ENCODE data around the gene OLA1.

- TF ChIP-seq POLR2A (IDR thresholded peaks at IDR 0.05) (no peak), CTCF (IDR thresholded peaks at IDR 0.05) (no peak)
Observed at GRCh38 chr2:174044556-174044955, 203.8 kb downstream of the OLA1 start.

Data from sigmoid colon (tissue), 3 donors.